SK-N-SH (cell line): ENCODE data around the gene NPC1. TPM values are rescaled to one million over a fixed set of nuclear protein-coding genes. Genes with fewer than 3 reads are reported as not detected.

Source experiments
- CTCF ChIA-PET: fragments of 300-600, 350-600 bp; formaldehyde crosslinking; extraction: SDS; loops from one replicate; lab custom pipeline; 2021; lab: Yijun Ruan, JAX
- POLR2A ChIA-PET: fragments of 350-600 bp; sonication (Branson Sonifier 250); formaldehyde crosslinking; extraction: SDS; loops from one replicate; lab custom pipeline; 2020; ENCODE audit warnings: antibody characterized with exemption, inconsistent platforms; lab: Yijun Ruan, JAX
- DNase-seq: peaks from one replicate; pipeline ENCODE4 v3.0.0; 2012
- H2AFZ ChIP-seq: fragments of 200-600 bp; sonication (generic); 2 replicates; pipeline ENCODE4 v1.8.1; 2016; ENCODE audit warnings: antibody characterized with exemption, mild to moderate bottlenecking, low read depth
- H3F3A ChIP-seq: fragments of 200-600 bp; sonication (generic); replicated peaks from 2 replicates; pipeline ENCODE3; 2016; ENCODE audit warnings: antibody characterized with exemption, mild to moderate bottlenecking; ENCODE audit not compliant: insufficient read depth
- H3K27ac ChIP-seq, 2 experiments: fragments of 200-500 bp in 1 of 2; fragments of 200-600 bp in 1 of 2; sonication (Bioruptor generic) in 1 of 2; sonication (generic), shearing (Covaris generic) in 1 of 2; 2 replicates each; pipeline versions ENCODE4 v1.5.1 to v1.6.1; 2014 to 2016; ENCODE audit warnings: low read depth in 2 of 2, inconsistent platforms in 1 of 2, low read length in 1 of 2, mild to moderate bottlenecking in 1 of 2, mixed read lengths in 1 of 2
- H3K27me3 ChIP-seq: fragments of 200-600 bp; sonication (generic), shearing (Covaris generic); 2 replicates; pipeline ENCODE4 v1.6.1; 2016; ENCODE audit warnings: mixed run types; ENCODE audit not compliant: insufficient read depth
- H3K36me3 ChIP-seq, 2 experiments: fragments of 200-500 bp in 1 of 2; fragments of 200-600 bp in 1 of 2; sonication (Bioruptor generic) in 1 of 2; sonication (generic) in 1 of 2; replicated peaks in 1 of 2; 2 replicates each; pipeline versions ENCODE3 to v1.5.1; 2014 to 2016; ENCODE audit warnings: low read length in 1 of 2, mild to moderate bottlenecking in 1 of 2; ENCODE audit not compliant: insufficient read depth in 2 of 2, control insufficient read depth in 1 of 2
- H3K4me1 ChIP-seq, 2 experiments: fragments of 200-500 bp in 1 of 2; fragments of 200-600 bp in 1 of 2; sonication (Bioruptor generic) in 1 of 2; sonication (generic), shearing (Covaris generic) in 1 of 2; 2 replicates each; pipeline versions ENCODE4 v1.5.1 to v1.6.1; 2014 to 2016; ENCODE audit warnings: low read depth in 1 of 2, low read length in 1 of 2, mixed run types in 1 of 2; ENCODE audit not compliant: insufficient read depth in 2 of 2, control insufficient read depth in 1 of 2
- H3K4me2 ChIP-seq: fragments of 200-600 bp; sonication (generic), shearing (Covaris generic); 2 replicates; pipeline ENCODE4 v1.6.1; 2017; ENCODE audit warnings: mixed run types
- H3K4me3 ChIP-seq, 2 experiments: fragments of 200-500 bp in 1 of 2; fragments of 200-600 bp in 1 of 2; sonication (Bioruptor generic) in 1 of 2; sonication (generic), shearing (Covaris generic) in 1 of 2; 2 replicates each; pipeline versions ENCODE4 v1.5.1 to v1.8.1; 2014 to 2016; ENCODE audit warnings: low read depth in 2 of 2, inconsistent platforms in 1 of 2, low read length in 1 of 2, mild to moderate bottlenecking in 1 of 2, mixed read lengths in 1 of 2, moderate library complexity in 1 of 2
- H3K79me2 ChIP-seq: fragments of 200-600 bp; sonication (generic); 2 replicates; pipeline ENCODE4 v1.8.1; 2017; ENCODE audit warnings: mild to moderate bottlenecking; ENCODE audit not compliant: insufficient read depth
- H3K9ac ChIP-seq: fragments of 200-600 bp; sonication (generic); 2 replicates; pipeline ENCODE4 v1.6.1; 2017; ENCODE audit warnings: mixed run types
- H3K9me2 ChIP-seq: fragments of 200-600 bp; sonication (generic); 2 replicates; pipeline ENCODE4 v1.6.1; 2017; ENCODE audit warnings: mixed run types
- H3K9me3 ChIP-seq: fragments of 200-600 bp; sonication (generic); 2 replicates; pipeline ENCODE4 v1.6.1; 2017; ENCODE audit warnings: mixed run types, mild to moderate bottlenecking, moderate library complexity
- H4K20me1 ChIP-seq: fragments of 200-600 bp; sonication (generic); 2 replicates; pipeline ENCODE4 v1.6.1; 2017; ENCODE audit warnings: mild to moderate bottlenecking, mixed run types; ENCODE audit not compliant: insufficient read depth
- CHD2 ChIP-seq: fragments of 150-350 bp; IDR thresholded peaks from 2 replicates; pipeline ENCODE4 v1.6.1; 2018; ENCODE audit warnings: low read length; ENCODE audit not compliant: partially characterized antibody
- EP300 ChIP-seq, 2 experiments: IDR thresholded peaks; 2 replicates each; pipeline versions ENCODE4 v1.4.0 to v1.6.1; 2012; ENCODE audit warnings: borderline replicate concordance in 1 of 2, low read depth in 1 of 2, low read length in 1 of 2
- FOXJ3 ChIP-seq: sonication (generic); formaldehyde crosslinking; IDR thresholded peaks from 2 replicates; pipeline ENCODE4 v1.5.1; 2020; ENCODE audit warnings: mild to moderate bottlenecking, missing genetic modification reagents
- FOXM1 ChIP-seq: IDR thresholded peaks from 2 replicates; pipeline ENCODE4 v1.4.0; 2012; ENCODE audit warnings: low read depth, mild to moderate bottlenecking
- GABPA ChIP-seq: IDR thresholded peaks from 2 replicates; pipeline ENCODE4 v1.4.0; 2012; ENCODE audit warnings: low read depth, mild to moderate bottlenecking
- GATA2 ChIP-seq: sonication (generic); formaldehyde crosslinking; IDR thresholded peaks from 2 replicates; pipeline ENCODE4 v1.5.0; 2020; ENCODE audit warnings: mild to moderate bottlenecking, missing genetic modification reagents
- JUND ChIP-seq: IDR thresholded peaks from 2 replicates; pipeline ENCODE4 v1.4.0; 2012
- MXI1 ChIP-seq: IDR thresholded peaks from 2 replicates; pipeline ENCODE4 v1.6.1; 2012; ENCODE audit warnings: mild to moderate bottlenecking, low read depth, low read length, improper control_type of control experiment
- NFIC ChIP-seq: IDR thresholded peaks from 2 replicates; pipeline ENCODE4 v1.4.0; 2012; ENCODE audit warnings: borderline replicate concordance
- POLR2AphosphoS5 ChIP-seq: IDR thresholded peaks from 2 replicates; pipeline ENCODE4 v1.6.1; 2012; ENCODE audit warnings: low read depth, low read length
- SIN3A ChIP-seq: IDR thresholded peaks from 2 replicates; pipeline ENCODE4 v1.6.1; 2012; ENCODE audit warnings: low read depth, mild to moderate bottlenecking, low read length, moderate library complexity, borderline replicate concordance
- SMC3 ChIP-seq: IDR thresholded peaks from 2 replicates; pipeline ENCODE4 v1.6.1; 2012; ENCODE audit warnings: low read depth, low read length, improper control_type of control experiment
- TAF1 ChIP-seq: IDR thresholded peaks from 2 replicates; pipeline ENCODE4 v1.6.1; 2012; ENCODE audit warnings: low read depth, mild to moderate bottlenecking, low read length, moderate library complexity, borderline replicate concordance
- WGBS: methylation state at CpG from one replicate; pipeline ENCODE4 v1.1.6; 2017; ENCODE audit warnings: low lambda C conversion rate; 5-methylcytosine and 5-hydroxymethylcytosine counted together
- polyA plus RNA-seq, 3 experiments: library from polyadenylated mRNA; depleted of rRNA; stranded (reverse); fragments of >200 nt; gene quantifications; 2 replicates each; pipeline ENCODE4 v1.2.3, GENCODE V29; 2012
- TF ChIP-seq, protein P1 (sequence below): fragments of 150-350 bp; IDR thresholded peaks from 2 replicates; pipeline ENCODE4 v1.6.1; 2016; ENCODE audit warnings: mild to moderate bottlenecking, low read depth, low read length
- TF ChIP-seq, protein P2 (sequence below): IDR thresholded peaks from 2 replicates; pipeline ENCODE4 v1.6.1; 2012; ENCODE audit warnings: mild to moderate bottlenecking, low read depth, low read length, moderate library complexity

NPC1 gene
- polyA plus RNA-seq, 1 of the 3 experiments (the other 2 are of a cell fraction) = 23.9 TPM

DNA sequence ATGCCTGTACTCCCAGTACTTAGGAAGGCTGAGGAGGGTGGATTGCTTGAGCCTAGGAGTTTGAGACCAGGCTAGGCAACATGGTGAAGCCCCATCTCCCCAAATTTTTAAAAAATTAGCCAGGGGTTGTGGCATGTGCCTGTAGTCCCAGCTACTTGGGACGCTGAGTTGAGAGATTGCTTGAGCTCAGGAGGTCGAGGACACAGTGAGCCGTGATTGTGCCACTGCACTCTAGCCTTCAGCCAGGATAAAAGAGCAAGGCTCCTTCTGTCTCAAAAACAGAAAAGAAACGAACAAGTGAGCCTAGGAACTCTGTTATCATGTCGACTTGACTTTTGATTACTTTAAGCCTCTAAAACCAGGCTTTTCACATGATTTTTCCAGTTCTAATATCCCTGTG is 13.7 kb downstream of the NPC1 start:
- no peaks in the 10 kb centered on the region for H3F3A ChIP-seq
- no peak overlapping the region for H2AFZ ChIP-seq
- ChIA-PET CTCF (interaction anchor here (1.3 kb wide), 2 partner anchors 13 to 16 kb away, joined by 3 to 4 read pairs; partner anchors contain the start of gene NPC1), POLR2A (no interaction called here)
- H3K4me2 ChIP-seq = no peak overlapping the region
- DNase-seq = no peak
- WGBS = 95% methylated on average over 5 of the region's 5 CpGs
- H3K9ac ChIP-seq = no peak overlapping the region
- H3K4me1 ChIP-seq = peaks cover 0 to 12% of the 10 kb centered on the region in 2 experiments; a peak in 3 of 4 replicates
- H3K36me3 ChIP-seq = peaks cover 14 to 17% of the 10 kb centered on the region in 2 experiments
- no peaks in the 10 kb centered on the region for H3K9me2 ChIP-seq
- no peaks in the 10 kb centered on the region for H3K27me3 ChIP-seq
- no peak overlapping the region for H3K4me3 ChIP-seq
- peaks cover 21% of the 10 kb centered on the region; the same call in 1 of the 2 replicates for H3K79me2 ChIP-seq
- no peak overlapping the region for H3K27ac ChIP-seq
- TF ChIP-seq TAF1 (no peak), GATA2 (CRISPR knock-in tag) (no peak), SMC3 (no peak), MXI1 (no peak), POLR2AphosphoS5 (no peak), SIN3A (no peak), FOXJ3 (CRISPR knock-in tag) (no peak), GABPA (no peak), JUND (no peak), EP300 (IDR thresholded peaks at IDR 0.05; ENCODE audit: borderline replicate concordance in 1 of 2, low read depth in 1 of 2, low read length in 1 of 2) (no peak), NFIC (no peak), CHD2 (no peak), FOXM1 (no peak)
- TF ChIP-seq, protein P1, sequence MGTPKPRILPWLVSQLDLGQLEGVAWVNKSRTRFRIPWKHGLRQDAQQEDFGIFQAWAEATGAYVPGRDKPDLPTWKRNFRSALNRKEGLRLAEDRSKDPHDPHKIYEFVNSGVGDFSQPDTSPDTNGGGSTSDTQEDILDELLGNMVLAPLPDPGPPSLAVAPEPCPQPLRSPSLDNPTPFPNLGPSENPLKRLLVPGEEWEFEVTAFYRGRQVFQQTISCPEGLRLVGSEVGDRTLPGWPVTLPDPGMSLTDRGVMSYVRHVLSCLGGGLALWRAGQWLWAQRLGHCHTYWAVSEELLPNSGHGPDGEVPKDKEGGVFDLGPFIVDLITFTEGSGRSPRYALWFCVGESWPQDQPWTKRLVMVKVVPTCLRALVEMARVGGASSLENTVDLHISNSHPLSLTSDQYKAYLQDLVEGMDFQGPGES = no peak
- TF ChIP-seq, protein P2, sequence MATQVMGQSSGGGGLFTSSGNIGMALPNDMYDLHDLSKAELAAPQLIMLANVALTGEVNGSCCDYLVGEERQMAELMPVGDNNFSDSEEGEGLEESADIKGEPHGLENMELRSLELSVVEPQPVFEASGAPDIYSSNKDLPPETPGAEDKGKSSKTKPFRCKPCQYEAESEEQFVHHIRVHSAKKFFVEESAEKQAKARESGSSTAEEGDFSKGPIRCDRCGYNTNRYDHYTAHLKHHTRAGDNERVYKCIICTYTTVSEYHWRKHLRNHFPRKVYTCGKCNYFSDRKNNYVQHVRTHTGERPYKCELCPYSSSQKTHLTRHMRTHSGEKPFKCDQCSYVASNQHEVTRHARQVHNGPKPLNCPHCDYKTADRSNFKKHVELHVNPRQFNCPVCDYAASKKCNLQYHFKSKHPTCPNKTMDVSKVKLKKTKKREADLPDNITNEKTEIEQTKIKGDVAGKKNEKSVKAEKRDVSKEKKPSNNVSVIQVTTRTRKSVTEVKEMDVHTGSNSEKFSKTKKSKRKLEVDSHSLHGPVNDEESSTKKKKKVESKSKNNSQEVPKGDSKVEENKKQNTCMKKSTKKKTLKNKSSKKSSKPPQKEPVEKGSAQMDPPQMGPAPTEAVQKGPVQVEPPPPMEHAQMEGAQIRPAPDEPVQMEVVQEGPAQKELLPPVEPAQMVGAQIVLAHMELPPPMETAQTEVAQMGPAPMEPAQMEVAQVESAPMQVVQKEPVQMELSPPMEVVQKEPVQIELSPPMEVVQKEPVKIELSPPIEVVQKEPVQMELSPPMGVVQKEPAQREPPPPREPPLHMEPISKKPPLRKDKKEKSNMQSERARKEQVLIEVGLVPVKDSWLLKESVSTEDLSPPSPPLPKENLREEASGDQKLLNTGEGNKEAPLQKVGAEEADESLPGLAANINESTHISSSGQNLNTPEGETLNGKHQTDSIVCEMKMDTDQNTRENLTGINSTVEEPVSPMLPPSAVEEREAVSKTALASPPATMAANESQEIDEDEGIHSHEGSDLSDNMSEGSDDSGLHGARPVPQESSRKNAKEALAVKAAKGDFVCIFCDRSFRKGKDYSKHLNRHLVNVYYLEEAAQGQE = no peak
- no peaks in the 10 kb centered on the region for H3K9me3 ChIP-seq
- no peaks in the 10 kb centered on the region for H4K20me1 ChIP-seq
